ENCODE measurements around the gene SCG5.
A peak's percentile ranks its signal among the peaks of the same experiment; 100 is the strongest.

The SCG5 gene

DNA sequence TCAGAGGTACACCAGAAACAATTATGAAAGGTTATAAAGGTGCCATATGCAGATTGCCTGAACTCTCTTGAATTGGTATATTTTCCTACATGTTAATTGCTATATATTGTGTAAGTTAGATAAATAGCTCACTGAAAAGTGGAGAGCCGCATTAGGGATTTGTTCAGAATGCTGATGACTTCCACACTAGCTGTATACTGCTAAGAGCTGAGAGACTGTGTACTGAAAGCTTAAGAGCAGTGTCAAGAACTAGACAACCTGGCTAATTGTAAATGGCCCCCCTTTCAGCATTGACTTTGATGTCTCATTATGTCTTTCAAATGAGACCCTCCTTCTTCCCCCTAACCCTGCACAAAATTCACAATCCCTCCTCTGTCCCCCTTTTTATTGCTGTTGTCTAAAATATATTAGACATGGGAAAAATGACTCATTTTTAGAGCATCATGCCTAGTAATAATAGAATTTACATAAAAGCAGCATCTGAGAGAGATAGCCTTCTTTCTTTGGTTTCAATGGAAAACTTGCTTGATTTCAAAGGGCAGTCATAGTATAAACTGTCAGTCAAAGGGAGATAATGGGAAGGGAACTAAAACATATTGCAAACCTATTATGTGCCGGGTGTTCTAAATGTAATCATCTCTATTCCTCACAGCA is 41.6 kb downstream of the SCG5 start:
- no peak overlapping the region for H3K4me3 ChIP-seq (ENCODE audit: severe bottlenecking)
- peak overlapping the region; percentile 94 for H3K27ac ChIP-seq (ENCODE audit: poor library complexity, severe bottlenecking)
- H3K27me3 ChIP-seq (ENCODE audit: insufficient read depth, poor library complexity, severe bottlenecking), result no peaks in the 10 kb centered on the region
- TF ChIP-seq, protein P1, sequence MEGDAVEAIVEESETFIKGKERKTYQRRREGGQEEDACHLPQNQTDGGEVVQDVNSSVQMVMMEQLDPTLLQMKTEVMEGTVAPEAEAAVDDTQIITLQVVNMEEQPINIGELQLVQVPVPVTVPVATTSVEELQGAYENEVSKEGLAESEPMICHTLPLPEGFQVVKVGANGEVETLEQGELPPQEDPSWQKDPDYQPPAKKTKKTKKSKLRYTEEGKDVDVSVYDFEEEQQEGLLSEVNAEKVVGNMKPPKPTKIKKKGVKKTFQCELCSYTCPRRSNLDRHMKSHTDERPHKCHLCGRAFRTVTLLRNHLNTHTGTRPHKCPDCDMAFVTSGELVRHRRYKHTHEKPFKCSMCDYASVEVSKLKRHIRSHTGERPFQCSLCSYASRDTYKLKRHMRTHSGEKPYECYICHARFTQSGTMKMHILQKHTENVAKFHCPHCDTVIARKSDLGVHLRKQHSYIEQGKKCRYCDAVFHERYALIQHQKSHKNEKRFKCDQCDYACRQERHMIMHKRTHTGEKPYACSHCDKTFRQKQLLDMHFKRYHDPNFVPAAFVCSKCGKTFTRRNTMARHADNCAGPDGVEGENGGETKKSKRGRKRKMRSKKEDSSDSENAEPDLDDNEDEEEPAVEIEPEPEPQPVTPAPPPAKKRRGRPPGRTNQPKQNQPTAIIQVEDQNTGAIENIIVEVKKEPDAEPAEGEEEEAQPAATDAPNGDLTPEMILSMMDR (IDR thresholded peaks at IDR 0.05; ENCODE audit: poor library complexity, severe bottlenecking), result no peak
- ATAC-seq (ENCODE audit: low read depth), result no peak
- DNase-seq (ENCODE audit: low spot score), result no peak
- H3K36me3 ChIP-seq (ENCODE audit: low read depth), result no peaks in the 10 kb centered on the region
- H3K4me1 ChIP-seq (ENCODE audit: insufficient read depth, poor library complexity, severe bottlenecking), result peaks cover 47% of the 10 kb centered on the region
- no peaks in the 10 kb centered on the region for H3K9me3 ChIP-seq (ENCODE audit: severe bottlenecking)

DNA sequence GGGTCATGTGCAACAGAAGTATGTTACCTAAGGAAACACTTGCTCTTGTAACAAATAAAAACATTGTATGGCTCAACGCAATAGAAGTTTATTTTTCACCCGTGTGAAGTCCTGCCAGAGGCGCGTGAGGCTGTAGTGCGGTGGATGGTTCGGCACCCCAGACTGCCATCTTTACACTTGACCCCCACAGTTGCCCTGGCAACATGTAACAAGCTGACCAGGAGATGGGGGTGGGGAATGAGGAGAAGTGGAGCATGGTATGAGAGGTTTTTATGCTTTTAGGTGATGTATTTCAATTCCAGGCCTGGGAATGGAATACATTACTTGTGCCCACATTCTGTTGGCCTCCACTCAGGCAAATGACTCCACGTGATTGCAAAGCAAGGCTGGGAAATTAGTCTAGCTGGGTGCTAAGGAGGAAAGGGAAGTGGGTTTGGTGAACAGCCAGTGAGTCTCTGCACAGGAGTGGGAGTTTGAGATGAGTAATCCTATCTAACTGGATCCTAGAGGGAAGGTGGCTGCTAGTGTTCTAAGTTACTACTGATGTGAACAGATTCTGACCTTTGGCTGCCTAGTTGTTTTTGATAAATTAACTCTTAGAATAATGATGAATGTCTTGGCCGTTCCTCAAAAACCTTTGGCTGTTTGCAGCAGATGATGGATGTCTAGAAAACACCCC is 42.5 kb downstream of the SCG5 start:
- ATAC-seq (ENCODE audit: low read depth), result peak; percentile 66
- no peak overlapping the region for H3K4me3 ChIP-seq (ENCODE audit: severe bottlenecking)
- DNase-seq (ENCODE audit: low spot score), result no peak
- peaks cover 53% of the 10 kb centered on the region for H3K4me1 ChIP-seq (ENCODE audit: insufficient read depth, poor library complexity, severe bottlenecking)
- TF ChIP-seq, protein P1 (IDR thresholded peaks at IDR 0.05; ENCODE audit: poor library complexity, severe bottlenecking), result no peak
- H3K36me3 ChIP-seq (ENCODE audit: low read depth), result no peaks in the 10 kb centered on the region
- H3K27ac ChIP-seq (ENCODE audit: poor library complexity, severe bottlenecking), result peak overlapping the region; percentile 94
- no peaks in the 10 kb centered on the region for H3K27me3 ChIP-seq (ENCODE audit: insufficient read depth, poor library complexity, severe bottlenecking)
- H3K9me3 ChIP-seq (ENCODE audit: severe bottlenecking), result no peaks in the 10 kb centered on the region

DNA sequence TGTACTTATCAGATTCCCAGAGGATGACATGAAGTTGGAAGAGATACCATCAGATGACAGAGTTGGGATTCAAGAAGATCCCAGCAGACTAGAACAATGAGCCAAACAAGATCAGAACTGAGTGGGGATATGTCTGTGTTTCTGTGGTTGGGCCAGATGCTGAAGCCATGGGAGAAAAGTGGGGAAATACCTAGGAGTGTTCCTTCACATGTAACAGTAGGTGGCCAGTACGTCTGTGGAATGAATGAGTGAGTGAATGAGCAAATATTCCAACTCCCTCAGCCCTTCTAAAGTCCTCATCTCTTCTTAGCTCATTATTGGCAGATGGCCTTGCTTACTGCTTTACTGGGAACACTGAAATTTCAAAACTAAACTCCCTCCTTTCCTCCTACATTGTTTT is 44.1 kb downstream of the SCG5 start:
- DNase-seq (ENCODE audit: low spot score) (no peak), ATAC-seq (ENCODE audit: low read depth) (no peak)
- no peaks in the 10 kb centered on the region for H3K36me3 ChIP-seq (ENCODE audit: low read depth)
- TF ChIP-seq, protein P1 (IDR thresholded peaks at IDR 0.05; ENCODE audit: poor library complexity, severe bottlenecking), result no peak
- H3K4me1 ChIP-seq (ENCODE audit: insufficient read depth, poor library complexity, severe bottlenecking), result peaks cover 57% of the 10 kb centered on the region
- peak overlapping the region; percentile 94 for H3K27ac ChIP-seq (ENCODE audit: poor library complexity, severe bottlenecking)
- no peaks in the 10 kb centered on the region for H3K27me3 ChIP-seq (ENCODE audit: insufficient read depth, poor library complexity, severe bottlenecking)
- no peak overlapping the region for H3K4me3 ChIP-seq (ENCODE audit: severe bottlenecking)
- no peaks in the 10 kb centered on the region for H3K9me3 ChIP-seq (ENCODE audit: severe bottlenecking)

DNA sequence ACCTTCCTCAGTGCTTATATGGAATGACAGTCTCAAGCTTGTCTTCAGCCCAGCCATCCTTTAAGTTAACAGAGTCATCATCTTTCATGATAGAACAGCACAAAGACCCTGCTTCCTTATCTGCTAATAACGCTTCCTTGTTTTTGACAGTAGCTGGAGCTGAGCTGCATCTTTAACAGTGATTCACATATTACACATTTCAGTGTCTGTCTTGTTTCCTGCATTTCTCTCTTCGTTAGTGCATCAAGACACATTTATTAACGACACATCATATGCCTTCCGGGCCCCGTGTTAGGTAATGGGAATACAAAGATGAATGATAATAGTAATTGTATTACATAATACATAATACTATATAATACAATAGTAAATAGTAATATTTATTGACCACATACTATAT is 46.0 kb downstream of the SCG5 start:
- no peak overlapping the region for H3K4me3 ChIP-seq (ENCODE audit: severe bottlenecking)
- DNase-seq (ENCODE audit: low spot score), result peak; percentile 87
- TF ChIP-seq, protein P1 (IDR thresholded peaks at IDR 0.05; ENCODE audit: poor library complexity, severe bottlenecking), result no peak
- H3K9me3 ChIP-seq (ENCODE audit: severe bottlenecking), result no peaks in the 10 kb centered on the region
- H3K36me3 ChIP-seq (ENCODE audit: low read depth), result no peaks in the 10 kb centered on the region
- H3K27ac ChIP-seq (ENCODE audit: poor library complexity, severe bottlenecking), result peak overlapping the region; percentile 94
- ATAC-seq (ENCODE audit: low read depth), result peak; percentile 73
- H3K4me1 ChIP-seq (ENCODE audit: insufficient read depth, poor library complexity, severe bottlenecking), result peaks cover 50% of the 10 kb centered on the region
- no peaks in the 10 kb centered on the region for H3K27me3 ChIP-seq (ENCODE audit: insufficient read depth, poor library complexity, severe bottlenecking)

DNA sequence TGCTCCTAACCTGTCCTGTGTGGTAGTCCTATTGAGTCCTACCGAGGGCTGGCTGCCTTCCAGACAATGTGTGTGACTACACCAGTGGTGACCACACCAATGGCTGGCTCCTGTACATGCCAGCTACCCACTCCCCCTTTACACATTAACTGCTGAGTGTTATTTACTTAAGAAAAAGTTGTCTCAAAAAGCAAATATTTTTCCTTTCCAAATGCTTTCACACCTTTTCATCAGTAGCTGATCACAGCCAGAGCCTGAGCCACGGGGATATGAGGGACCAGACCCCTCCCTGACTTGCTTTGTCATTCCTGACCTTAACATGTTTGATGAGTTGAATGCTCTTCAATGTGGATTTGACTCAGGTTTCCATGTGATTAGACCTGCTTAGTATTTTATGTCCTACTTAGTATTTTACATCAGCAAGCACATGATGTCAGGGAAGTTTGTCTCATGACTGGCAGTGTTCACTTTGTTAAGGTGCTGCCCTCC is 46.7 kb downstream of the SCG5 start:
- Histone ChIP-seq H3K9me3 (ENCODE audit: severe bottlenecking) (no peaks in the 10 kb centered on the region), H3K4me1 (ENCODE audit: insufficient read depth, poor library complexity, severe bottlenecking) (peaks cover 43% of the 10 kb centered on the region), H3K36me3 (ENCODE audit: low read depth) (no peaks in the 10 kb centered on the region), H3K4me3 (ENCODE audit: severe bottlenecking) (no peak overlapping the region), H3K27me3 (ENCODE audit: insufficient read depth, poor library complexity, severe bottlenecking) (no peaks in the 10 kb centered on the region), H3K27ac (ENCODE audit: poor library complexity, severe bottlenecking) (peak overlapping the region; percentile 94)
- DNase-seq (ENCODE audit: low spot score) (peak; percentile 88), ATAC-seq (ENCODE audit: low read depth) (peak; percentile 57)
- TF ChIP-seq, protein P1 (IDR thresholded peaks at IDR 0.05; ENCODE audit: poor library complexity, severe bottlenecking), result no peak

Data from RWPE2 (cell line).